Neutrophil (primary cell): Measurements from ENCODE around the gene COMMD1.
"Not testable (repeated sequence)": the region's sequence is repeated elsewhere in the genome, so short reads cannot be mapped to it uniquely, and the experiment has no call there.

ENCODE experiments used
- H3K27ac ChIP-seq: fragments of 200-600 bp; sonication (generic); 2 replicates; pipeline ENCODE4 v1.5.1; 2016; ENCODE audit warnings: mild to moderate bottlenecking, moderate library complexity
- H3K27me3 ChIP-seq: fragments of 200-600 bp; sonication (generic); 2 replicates; pipeline ENCODE4 v1.6.0; 2016; ENCODE audit warnings: mild to moderate bottlenecking
- H3K36me3 ChIP-seq: fragments of 200-600 bp; sonication (generic); 2 replicates; pipeline ENCODE4 v1.5.1; 2017
- H3K4me1 ChIP-seq, 2 experiments: fragments of 200-600 bp in 1 of 2; sonication (generic) in 1 of 2; 1 replicate in 1 of 2; 2 replicates in 1 of 2; pipeline versions ENCODE4 v1.5.1 to v1.6.1; 2013 to 2016; ENCODE audit warnings: low read depth in 1 of 2, low read length in 1 of 2, mild to moderate bottlenecking in 1 of 2, moderate library complexity in 1 of 2; ENCODE audit not compliant: control insufficient read depth in 1 of 2, insufficient read depth in 1 of 2
- H3K4me3 ChIP-seq, 2 experiments: fragments of 200-600 bp in 1 of 2; sonication (generic) in 1 of 2; 1 replicate in 1 of 2; 2 replicates in 1 of 2; pipeline ENCODE4 v1.5.1; 2013 to 2016; ENCODE audit warnings: low read depth in 1 of 2, low read length in 1 of 2, mild to moderate bottlenecking in 1 of 2, moderate library complexity in 1 of 2
- H3K9me3 ChIP-seq: fragments of 200-600 bp; sonication (generic); 2 replicates; pipeline ENCODE4 v1.5.1; 2016
- CTCF ChIP-seq: fragments of 200-600 bp; sonication (generic); IDR thresholded peaks from 2 replicates; pipeline ENCODE4 v1.5.1; 2016; ENCODE audit warnings: antibody characterized with exemption

The COMMD1 gene

DNA sequence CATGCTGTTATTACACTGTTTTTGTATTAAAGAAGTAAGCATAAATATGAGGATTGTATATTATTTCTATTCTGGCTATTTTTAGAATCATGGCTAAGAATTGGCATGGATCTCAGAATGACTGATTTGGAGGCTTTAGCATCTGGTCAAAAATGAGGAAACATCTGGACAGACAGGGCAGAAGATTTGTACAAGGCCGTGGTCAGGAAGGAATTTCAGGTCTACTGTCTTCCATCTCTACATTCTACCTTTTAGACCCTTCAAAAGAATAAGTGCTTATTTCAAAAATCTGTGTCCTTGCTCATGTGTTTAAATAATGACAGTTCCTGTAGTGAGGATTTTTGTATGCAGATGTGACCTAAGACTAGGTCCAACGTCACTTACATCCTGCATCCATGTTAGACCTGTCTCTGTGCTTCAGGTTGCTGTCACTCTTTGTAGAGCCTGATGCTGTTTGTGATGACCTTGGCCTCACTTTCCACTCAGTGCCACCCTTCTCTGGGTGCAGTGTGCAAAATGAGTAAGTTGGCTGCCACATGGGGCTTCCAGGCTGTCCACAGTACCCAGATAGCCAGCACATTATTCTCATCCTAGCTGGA is 235.8 kb downstream of the COMMD1 start:
- Histone ChIP-seq H3K27me3 (no peaks in the 10 kb centered on the region), H3K4me3 (no peak overlapping the region), H3K27ac (no peak overlapping the region), H3K4me1 (no peaks in the 10 kb centered on the region), H3K36me3 (no peaks in the 10 kb centered on the region), H3K9me3 (no peaks in the 10 kb centered on the region)
- TF ChIP-seq CTCF = no peak

DNA sequence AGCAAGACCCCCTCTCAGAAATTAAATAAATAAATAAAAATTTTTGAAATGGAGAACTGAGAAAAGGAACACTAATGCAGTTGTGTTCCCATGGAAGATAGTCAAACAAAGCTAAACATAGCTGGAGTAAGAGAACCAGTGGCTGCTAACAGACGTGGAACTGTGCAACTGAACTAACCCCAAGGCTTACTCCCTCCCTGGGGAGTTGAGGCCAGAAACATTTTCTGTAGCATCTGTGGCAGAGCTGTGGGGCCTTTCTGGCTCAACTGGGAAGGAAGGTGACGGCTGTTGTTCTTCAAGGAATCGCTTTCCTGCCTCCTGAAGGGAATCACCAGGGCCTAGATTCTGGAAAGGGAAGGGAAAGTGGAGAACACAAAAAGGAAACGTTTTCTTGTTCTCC is 236.6 kb downstream of the COMMD1 start:
- no peak overlapping the region for H3K4me3 ChIP-seq

DNA sequence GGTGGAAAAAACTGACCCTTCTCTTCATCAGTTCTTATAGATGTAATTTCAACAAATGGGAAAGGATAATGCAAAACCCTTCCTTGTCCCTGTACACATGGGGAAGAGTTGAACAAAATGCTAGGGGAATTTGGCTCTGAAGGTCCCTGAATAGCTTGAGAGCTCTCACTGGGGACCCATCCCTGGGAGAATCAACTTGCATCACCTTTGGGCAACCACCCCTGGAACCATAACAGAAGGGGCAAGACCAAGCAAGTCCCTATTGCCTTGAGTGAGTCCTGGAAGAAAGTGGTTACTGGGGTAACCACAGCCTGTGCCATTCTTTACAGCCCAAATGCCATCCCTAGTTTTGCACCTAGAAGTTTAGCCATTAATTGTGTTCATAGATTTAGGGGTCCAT is 238.2 kb downstream of the COMMD1 start:
- TF ChIP-seq CTCF = no peak
- no peaks in the 10 kb centered on the region for H3K9me3 ChIP-seq
- no peak overlapping the region for H3K4me3 ChIP-seq
- no peaks in the 10 kb centered on the region for H3K4me1 ChIP-seq
- no peaks in the 10 kb centered on the region for H3K27me3 ChIP-seq
- no peak overlapping the region for H3K27ac ChIP-seq
- H3K36me3 ChIP-seq = no peaks in the 10 kb centered on the region

More for the DNA sequence above, 236.6 kb downstream of the COMMD1 start:
- H3K27me3 ChIP-seq = no peaks in the 10 kb centered on the region
- no peaks in the 10 kb centered on the region for H3K36me3 ChIP-seq
- H3K9me3 ChIP-seq = no peaks in the 10 kb centered on the region
- H3K4me1 ChIP-seq = no peaks in the 10 kb centered on the region
- no peak overlapping the region for H3K27ac ChIP-seq
- TF ChIP-seq CTCF = no peak

GRCh38 chr2:62144689-62145477 is 239.4 kb downstream of the COMMD1 start:
- H3K36me3 ChIP-seq = no peaks in the 10 kb centered on the region
- H3K4me1 ChIP-seq = no peaks in the 10 kb centered on the region
- H3K27me3 ChIP-seq = no peaks in the 10 kb centered on the region
- no peak for TF ChIP-seq CTCF
- no peak overlapping the region for H3K4me3 ChIP-seq
- H3K27ac ChIP-seq = no peak overlapping the region
- H3K9me3 ChIP-seq = no peaks in the 10 kb centered on the region

DNA sequence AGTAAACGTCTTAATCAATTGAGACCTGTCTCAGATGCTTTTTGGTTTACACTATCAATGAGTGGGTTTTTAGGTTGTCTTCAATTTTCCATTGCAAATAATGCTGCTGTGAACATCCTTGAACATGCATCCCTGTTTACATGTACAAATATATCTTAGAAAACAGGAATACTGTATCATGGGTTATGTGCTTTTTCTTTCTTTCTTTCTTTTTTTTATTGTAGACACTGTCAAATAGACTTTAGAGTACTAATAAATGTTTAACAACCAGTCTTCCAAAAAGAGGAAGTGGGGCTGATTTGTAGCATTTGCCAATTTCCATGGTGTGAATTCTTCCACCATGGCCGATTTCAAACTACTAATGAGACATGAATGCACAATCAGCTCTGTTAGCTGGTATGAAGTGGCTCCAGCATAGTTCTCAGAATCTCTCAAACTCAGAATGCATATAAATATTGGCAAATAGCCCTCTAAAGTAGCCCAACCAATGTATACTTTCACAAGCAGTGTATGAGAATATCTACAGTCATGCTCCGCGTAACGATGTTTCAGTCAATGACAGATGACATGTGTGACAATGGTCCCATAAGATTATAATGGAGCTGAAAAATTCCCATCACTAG is 240.1 kb downstream of the COMMD1 start:
- Histone ChIP-seq H3K9me3 (no peaks in the 10 kb centered on the region), H3K4me1 (no peaks in the 10 kb centered on the region), H3K27ac (no peak overlapping the region), H3K4me3 (no peak overlapping the region), H3K36me3 (no peaks in the 10 kb centered on the region), H3K27me3 (no peaks in the 10 kb centered on the region)
- TF ChIP-seq CTCF = no peak

- not testable (repeated sequence) for H3K27ac ChIP-seq, H3K36me3 ChIP-seq, H3K9me3 ChIP-seq, H3K4me3 ChIP-seq, H3K4me1 ChIP-seq, H3K27me3 ChIP-seq
Measured at GRCh38 chr2:62146790-62147189, 241.3 kb downstream of the COMMD1 start.
